Middle frontal gyrus (tissue), 1 donor: ENCODE results near the gene AQP2.
A peak's percentile ranks its signal among the peaks of the same experiment; 100 is the strongest.

ENCODE experiments used
- DNase-seq: peaks from one replicate; pipeline ENCODE4 v3.0.0-alpha.2; 2015; ENCODE audit warnings: low spot score; ENCODE audit errors: extremely low spot score

The AQP2 gene

DNA sequence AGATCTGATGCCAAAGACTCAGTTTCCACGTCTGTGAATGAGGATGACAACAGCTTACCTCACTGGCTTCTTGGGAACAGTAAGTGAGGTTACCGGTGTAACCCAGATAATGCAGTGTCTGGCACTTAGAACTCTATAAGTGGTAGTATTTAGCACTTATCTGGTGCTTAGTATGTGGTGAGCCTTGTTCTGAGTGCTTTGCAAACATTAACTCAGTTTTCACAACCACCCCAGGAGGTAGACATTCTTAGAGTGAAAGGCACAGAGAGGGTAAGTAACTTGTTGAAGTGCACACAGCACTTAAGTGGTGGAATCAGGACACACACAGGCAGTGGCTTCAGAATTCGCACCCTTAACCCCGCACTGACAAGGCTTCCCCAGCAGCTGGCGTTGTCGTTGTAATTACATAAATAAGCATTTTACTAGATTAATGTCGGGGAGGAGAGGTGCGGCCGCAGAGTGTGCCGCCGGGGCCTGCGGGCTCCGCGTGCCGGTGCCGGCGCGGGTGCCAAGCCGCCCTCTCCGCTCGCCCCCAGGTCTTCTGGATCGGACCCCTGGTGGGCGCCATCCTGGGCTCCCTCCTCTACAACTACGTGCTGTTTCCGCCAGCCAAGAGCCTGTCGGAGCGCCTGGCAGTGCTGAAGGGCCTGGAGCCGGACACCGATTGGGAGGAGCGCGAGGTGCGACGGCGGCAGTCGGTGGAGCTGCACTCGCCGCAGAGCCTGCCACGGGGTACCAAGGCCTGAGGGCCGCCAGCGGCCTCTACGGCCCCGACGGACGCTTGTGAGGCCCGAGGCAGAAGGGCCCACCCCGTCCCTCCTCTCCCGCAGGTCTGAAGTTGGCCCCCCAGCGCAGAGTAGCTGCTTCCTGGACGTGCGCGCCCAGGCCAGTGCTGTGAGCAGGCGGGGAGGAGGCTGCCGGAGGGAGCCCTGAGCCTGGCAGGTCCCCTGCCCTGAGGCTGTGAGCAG, 4.6 kb downstream of the AQP2 start:
- no peak for DNase-seq

DNA sequence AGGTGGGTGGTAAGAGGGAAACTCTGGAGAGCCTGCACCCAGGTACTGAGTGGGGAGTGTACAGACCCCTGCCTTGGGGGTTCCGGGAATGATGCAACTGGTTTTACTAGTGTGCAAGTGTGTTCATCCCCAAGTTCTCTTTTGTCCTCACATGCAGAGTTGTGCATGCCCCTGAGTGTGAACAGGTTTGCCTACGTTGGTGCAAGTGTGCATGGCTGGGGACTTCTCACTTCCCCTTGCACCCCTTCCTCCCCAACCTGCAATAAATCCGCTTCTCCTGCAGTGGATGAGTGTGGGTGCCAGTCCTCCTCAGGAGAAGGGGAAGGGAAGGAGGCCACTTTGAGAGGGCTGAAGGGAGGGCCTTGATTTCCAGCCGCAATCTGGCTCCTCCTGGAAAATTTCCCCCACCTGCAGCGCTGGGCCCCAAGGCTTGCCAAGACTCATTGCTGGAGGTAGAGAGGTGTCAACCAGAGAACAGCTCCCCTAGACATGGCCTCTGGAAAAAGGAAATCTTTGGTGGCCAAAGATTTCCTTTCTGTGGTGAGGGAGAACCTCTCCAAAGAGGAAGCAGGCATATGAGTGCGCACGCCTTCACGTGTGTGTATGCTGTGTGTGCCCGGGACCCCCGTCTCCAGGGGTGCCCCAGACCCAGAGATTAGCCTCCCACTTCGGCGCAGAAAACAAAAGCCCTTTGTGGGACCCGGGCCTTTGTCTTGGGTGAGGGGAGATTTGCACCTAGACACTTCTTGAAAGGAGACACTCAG, 5.5 kb downstream of the AQP2 start:
- no peak for DNase-seq

DNA sequence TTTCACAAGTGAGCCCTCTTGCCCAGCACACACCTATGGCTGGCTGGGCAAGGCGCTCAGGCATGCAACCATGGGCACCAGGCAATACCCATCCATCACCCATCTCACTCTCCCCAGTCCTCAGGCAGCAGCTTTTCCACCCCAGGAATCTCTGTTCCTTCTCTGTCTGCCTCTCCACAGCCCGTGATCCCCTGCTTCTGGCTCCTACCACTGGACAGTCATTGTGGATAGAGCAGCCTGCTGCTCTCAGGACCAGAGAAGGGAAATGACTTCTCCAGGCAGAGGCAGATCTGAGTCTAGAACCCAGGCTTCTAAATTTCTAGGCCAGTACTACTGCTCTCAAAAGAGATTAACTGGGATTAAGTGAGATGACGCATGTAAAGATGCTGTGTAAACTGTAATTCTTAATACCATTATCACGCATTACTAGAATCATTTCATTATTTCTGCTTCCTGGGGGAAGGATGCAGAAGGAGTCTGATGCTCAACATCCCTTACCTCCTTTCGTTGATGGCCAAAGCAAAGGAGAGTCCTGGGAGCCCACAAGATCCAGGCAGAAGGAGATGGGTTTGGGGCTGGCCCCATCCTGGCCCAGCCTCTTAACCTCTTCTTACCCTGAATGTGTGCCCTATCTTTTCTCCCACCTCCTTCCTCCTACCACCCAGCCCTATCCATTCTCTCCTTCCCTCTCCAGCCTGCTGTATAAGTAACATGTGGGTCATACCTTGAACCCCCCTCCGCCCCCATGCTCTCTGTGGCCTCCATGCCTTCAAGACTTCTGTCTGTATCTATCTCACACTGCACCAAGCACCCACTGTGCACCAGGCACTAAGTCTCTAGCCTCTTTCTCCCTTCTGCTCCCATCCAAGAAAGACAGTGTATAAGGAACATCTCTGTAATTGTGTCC, 6.4 kb downstream of the AQP2 start:
- DNase-seq: no peak

DNA sequence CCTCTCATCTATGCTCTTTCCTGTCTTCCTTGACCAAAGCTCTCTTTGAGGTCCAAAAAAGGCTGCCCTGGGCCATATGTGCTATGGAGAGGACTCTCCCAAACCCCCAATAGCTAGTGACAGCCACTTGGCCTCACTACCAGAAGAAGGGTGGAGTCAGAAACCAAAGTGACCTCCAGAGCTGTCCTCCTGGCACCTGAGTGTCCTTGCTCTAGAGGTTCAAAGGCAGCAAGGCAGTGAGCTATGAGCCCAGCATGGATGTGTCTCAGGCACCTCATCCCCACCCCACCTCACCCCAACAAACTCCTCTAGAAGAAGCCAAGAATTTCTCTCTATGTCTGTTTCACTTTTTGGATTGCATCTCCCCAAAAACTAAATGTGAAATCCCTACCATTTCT, 7.0 kb downstream of the AQP2 start:
- DNase-seq: no peak

DNA sequence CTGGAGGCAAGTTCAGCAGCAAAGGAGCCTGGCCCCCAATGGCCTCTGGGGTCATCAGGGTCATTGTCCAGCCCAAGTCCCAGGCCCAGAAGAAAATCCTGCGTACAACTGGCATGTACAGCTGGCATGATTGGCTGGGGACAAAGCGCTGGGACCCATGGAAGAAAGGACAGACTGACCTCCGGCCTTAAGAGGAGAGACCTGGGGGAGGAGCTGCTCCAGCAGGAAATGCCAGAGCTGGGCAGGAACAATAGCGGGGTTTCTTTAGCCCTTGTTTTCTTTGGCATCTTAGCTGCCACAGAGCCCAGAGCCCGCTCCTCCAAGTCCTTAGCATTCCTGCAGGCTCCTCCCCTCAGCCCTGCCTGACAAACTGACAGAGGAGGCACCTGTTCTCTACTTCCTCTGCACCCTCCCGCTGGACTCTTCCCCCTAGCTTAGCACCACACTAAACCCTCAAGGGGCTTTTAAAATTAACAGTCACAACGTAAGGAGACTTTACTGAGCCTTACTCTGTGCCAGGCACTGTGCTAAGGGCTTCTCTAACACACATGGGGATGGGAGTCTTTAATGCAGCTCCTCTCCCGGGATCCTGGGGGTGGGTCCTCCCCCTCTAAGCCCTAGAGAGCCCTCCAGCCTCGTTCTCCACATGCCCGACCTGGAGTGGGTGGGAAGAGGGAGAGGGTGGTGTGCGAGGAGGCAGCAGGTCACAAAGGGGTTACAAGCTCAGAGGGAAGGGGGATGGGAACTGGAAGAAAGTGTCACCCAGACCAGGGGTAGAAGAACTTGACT, 9.3 kb downstream of the AQP2 start:
- no peak for DNase-seq

DNA sequence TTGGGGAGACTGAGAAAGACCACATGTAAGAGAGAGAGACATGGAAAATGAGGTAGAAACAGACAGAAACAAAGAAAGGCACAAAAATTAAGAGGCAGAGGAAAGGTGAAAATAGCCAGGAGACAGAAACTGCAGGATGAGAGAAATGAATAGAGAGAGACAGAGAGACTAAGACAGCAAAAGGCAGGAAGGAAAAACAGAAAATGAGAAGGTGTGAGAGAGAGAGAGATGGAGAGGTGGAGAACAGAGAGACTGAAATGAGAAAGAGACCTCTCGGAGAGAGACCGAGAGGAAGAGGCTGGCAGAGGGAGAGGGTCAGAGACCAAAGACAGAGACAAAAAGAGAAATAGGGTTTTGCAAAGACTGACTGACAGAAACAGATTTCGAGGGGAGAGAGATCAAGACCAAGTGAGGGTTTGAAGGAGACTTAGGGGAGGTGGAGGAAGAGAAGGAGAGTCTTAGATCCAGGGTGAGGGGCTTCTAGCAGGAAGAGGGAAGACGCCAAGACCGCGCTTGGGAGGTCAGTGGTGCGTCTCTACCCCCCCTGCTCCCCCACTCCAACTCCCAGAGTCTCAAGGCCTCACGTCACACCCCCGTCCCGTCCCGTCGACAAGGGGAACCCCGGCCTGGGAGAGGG, 10.1 kb downstream of the AQP2 start:
- no peak for DNase-seq

DNA sequence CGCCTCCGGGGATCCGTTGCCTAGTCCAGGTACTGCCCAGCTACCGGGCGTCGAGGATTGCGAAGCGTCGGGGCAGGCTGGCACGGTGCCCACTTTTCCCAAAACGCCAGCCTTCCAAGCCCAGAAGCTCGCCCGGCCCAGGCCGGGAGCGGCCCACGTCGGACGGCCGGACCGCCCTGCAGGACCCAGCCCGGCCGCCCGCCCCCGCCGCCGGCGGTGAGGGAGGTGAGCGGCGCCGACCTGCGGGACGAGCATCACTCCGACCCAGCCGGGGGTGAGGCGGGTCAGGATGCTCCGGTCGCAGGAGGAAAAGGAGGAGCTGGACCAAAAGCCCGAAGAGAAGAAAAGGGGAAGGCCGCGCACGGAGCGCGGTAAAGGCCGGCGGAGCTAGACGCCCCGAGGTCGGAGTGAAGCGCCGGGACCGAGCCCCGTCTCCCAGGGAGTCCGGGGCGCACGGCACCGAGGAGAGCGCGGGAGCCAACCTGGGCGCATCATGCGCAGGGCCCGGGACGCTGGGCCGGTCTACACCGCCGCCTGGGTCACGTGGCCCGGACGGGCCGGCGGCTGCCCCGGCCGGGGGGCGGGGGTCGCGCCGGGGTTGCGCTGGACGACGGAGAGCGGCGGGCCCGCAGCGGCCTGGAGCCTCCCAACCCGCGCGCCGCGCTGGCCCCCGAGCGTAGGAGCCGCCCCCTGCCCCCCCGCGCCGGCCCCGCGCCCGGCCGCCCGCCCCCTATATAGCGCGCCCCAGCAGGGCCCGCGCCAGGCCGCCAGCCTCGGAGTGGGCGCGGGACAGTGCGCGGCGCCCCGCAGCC, 10.8 kb downstream of the AQP2 start, which contains the start of gene AQP5:
AQP5 (plus strand) TSS at position 762 of the 812 bp plus-strand sequence. CDS start 146 bp downstream, outside the sequence.
- DNase-seq: no peak

DNA sequence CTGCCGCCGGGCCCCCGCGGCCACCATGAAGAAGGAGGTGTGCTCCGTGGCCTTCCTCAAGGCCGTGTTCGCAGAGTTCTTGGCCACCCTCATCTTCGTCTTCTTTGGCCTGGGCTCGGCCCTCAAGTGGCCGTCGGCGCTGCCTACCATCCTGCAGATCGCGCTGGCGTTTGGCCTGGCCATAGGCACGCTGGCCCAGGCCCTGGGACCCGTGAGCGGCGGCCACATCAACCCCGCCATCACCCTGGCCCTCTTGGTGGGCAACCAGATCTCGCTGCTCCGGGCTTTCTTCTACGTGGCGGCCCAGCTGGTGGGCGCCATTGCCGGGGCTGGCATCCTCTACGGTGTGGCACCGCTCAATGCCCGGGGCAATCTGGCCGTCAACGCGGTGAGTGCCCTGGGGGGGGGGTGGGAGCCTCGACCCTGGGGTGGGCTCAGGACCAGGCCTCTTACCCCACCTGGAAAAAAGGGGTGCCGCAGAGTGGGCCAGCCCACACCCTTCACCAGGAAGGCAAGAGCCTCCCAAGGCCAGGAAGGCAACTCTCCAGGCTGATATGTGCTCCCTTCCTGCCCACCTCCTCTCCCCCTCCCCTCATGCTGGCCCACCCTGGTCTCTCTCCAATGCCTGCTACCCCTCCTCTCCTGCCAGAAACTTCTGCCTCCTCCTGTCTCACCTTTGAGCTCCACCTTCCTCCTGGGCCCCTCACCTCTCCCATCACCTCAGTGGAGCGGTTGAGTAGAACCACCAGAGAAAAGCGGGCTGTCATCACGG, 11.6 kb downstream of the AQP2 start:
- DNase-seq: no peak

DNA sequence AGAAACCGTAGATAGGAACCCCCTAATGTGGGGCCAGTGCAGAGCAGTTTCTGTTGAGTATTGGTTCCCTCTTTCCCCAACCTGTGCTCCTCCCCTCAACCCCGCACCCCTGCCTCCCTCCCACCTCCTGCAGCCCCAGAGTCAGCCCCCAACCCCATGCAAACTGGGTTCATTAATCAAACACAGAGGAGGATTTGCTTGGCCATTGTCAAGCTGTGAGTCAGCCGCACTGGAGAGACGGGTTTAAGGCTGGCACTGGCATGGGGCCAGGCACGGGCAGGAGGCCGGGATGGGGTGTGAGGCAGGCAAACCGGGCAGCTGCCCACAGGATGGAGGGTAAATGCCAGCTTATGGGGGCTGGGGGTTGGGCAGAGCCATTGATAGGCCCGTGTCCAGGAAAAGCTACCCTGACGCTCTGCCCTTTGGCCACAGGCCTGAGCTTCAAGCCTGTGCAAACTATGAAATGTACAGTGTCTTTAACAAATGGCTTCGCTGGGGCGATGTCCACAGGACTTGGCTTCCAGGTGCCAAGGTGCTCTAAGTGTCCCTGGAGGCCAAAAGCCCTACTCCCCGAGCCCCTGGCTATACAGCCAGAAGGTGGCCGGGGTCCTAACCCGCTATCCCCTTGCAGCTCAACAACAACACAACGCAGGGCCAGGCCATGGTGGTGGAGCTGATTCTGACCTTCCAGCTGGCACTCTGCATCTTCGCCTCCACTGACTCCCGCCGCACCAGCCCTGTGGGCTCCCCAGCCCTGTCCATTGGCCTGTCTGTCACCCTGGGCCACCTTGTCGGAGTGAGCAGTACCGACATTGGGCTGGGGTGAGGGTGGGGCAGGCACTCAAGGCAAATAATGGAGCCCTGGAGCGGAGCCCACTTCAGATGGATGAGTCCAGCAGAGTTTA, 12.6 kb downstream of the AQP2 start:
- no peak for DNase-seq

DNA sequence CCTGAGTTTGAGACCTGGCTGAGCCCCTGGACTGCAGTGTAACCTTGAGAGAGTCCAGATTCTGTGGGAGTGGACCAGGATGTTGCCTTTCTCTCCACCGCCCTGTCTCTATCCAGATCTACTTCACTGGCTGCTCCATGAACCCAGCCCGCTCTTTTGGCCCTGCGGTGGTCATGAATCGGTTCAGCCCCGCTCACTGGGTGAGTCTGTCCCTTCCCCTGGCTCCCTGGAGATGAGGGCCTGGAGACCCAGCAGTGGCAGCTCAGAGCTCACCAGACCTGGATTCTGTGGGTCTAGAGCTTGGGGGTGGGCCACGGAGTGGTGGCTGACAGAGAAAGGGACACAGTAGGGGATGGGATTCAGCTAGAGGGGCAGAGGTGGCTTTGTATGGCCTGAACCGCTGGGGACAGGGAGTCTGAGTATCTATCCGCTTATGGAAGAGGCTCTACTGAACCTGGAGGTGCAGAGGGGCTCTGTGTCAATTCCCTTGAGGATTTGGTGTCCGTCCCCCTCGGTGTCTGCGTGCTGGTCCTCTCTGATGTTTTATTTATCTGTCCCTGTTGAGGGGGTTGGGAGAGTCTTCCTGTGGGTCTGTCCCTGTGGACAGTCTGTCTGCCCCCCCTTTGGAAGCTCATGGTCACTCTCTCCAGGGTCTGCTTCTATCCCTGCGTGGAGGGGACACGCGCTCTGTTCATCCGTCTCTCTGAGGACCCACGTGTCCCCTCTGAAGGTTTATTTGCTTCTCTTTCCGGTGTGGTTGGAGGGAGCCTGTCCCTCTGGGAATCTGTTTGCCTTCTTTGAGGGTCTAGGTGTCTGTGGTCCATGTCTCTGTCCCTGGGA, 13.7 kb downstream of the AQP2 start:
- DNase-seq: no peak

DNA sequence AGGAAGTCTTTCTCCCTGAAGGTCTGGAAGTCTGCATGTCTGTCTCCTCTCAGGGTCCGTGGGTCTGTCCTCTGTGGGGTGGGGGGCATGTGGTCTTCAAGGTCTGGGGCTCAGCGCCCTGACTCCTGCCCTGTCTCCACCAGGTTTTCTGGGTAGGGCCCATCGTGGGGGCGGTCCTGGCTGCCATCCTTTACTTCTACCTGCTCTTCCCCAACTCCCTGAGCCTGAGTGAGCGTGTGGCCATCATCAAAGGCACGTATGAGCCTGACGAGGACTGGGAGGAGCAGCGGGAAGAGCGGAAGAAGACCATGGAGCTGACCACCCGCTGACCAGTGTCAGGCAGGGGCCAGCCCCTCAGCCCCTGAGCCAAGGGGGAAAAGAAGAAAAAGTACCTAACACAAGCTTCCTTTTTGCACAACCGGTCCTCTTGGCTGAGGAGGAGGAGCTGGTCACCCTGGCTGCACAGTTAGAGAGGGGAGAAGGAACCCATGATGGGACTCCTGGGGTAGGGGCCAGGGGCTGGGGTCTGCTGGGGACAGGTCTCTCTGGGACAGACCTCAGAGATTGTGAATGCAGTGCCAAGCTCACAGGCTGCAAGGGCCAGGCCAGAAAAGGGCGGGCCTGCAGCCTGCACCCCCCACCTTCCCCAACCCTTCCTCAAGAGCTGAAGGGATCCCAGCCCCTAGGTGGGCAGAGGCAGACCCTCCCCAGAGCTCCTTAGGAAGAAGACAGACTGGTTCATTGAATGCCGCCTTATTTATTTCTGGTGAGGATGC, 14.5 kb downstream of the AQP2 start:
- DNase-seq: no peak

DNA sequence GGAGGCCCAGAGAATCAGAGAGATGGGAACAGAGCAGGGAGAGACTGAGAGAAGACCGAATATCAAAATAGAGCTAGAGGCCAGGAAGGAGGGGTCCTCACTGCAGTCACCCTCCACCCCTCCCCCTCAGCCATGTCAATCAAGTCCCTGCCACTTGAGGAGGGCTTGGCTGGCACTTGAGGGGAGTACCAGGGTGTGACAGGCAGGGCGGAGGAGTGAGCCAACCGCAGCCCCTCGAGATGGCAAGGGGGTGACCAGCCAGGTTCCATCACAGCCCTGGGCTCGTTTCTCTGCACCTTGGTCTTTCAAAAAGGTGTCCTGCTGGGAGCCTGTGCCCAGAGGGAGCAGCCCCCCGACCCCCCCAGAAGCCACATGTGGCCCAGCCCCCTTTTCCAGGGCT, 15.3 kb downstream of the AQP2 start:
- no peak for DNase-seq

DNA sequence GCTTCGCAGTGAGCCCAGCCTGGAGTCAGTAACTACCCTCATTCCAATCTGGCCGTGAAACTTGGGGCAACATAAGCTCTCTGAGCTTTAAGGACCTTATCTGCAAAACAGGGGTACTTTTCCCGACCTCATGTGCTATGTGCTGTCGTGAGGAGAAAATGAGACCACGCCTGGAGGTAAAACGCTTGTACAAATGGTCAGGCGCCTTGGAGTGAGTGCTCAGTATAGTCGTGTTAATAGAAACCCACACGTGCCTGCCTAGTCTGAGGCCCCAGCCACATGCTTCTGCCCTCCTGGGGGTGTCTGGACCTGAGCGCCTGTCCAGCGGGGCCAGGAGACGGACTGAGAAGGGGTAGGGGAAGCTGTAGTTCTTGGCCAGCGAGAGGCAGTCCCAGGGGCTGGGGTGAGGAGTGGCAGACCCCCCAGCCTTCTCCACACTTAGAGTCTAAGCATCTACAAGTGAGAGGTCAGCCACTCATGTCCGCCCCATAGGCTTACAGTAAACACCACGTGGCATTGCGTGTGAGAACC, 16.0 kb downstream of the AQP2 start:
- no peak for DNase-seq

DNA sequence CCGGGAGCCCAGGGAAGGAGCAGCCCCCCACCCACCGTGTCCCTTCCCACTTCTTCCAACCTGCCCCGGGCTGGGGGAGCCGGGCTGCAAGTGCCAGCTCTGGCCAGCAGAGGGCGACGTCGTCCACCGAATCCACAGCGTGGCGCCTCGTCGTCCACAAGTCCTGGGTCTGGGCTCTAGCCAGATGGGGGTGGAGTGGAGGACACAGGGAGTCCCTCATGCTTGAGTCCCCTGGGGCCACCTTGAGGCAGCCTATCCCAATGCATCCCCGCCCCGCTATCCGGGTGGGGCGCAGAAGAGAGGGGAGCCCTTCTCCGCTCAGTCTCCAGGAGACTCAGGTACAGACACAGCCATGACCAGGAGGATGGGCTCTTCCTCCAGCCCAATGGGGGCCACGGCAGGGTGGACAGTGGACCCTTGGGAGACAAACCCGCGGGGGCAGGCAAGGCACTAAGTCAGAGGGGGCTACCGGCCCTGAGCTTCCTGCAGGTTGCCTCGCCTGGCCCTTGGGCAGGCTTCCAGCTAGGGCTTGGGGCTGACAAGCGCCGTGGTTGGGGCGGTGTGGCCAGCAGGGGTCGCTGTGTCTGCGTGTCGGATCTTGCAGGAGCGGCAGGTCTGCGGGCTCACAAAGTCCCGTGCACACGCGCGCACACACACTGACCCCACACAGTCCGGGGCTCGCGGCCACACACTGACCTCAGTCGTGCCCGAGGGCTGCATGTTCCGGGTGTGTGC, 16.7 kb downstream of the AQP2 start:
- DNase-seq: peak; percentile 84

DNA sequence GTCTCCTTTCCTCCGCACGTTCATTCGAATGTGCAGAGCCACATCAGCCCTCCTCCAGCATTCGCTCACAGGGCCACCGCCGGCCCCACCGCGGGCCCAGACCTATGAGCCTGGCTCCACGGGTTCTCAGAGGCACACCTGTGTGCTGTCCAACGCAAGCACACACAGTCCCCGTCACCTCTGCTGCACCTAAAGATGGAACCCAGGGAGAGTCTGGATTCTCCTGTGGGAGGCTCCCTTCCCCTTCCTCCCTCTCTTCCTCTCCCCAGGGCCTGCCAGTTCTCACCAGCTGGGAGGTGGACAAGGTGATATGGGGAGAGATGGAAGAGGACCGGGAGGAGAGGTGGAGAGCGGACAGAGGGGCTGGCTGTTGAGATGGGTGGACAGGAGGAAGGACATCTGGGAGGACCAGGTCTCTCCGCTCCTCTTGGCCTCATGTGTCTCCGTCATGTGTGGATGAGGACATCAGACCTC, 17.3 kb downstream of the AQP2 start:
- no peak for DNase-seq
